Lower lobe of right lung (tissue), 2 donors: ENCODE measurements around the gene AUTS2. TPM values are rescaled to one million over a fixed set of nuclear protein-coding genes. Genes with fewer than 3 reads are reported as not detected.

Experiments used
- ATAC-seq, 2 donors: fragments of 200-7000 bp; cut with Tn5 transposase; one replicate each; pipeline ENCODE4 v1.9.1; 2020 to 2022; ENCODE audit warnings: mild to moderate bottlenecking in 2 of 2, moderate library complexity in 2 of 2
- DNase-seq: peaks from one replicate; pipeline ENCODE4 v3.0.0-alpha.2; 2020
- H3K27ac ChIP-seq: fragments of 200-600 bp; one replicate; pipeline ENCODE4 v1.8.0; 2022
- H3K27me3 ChIP-seq: fragments of 200-600 bp; one replicate; pipeline ENCODE4 v1.8.0; 2022; ENCODE audit warnings: low read depth
- H3K36me3 ChIP-seq: fragments of 200-600 bp; one replicate; pipeline ENCODE4 v1.8.0; 2022; ENCODE audit warnings: mild to moderate bottlenecking
- H3K4me1 ChIP-seq: fragments of 200-600 bp; one replicate; pipeline ENCODE4 v1.8.0; 2022
- H3K4me3 ChIP-seq: fragments of 200-600 bp; one replicate; pipeline ENCODE4 v1.8.0; 2022; ENCODE audit warnings: mild to moderate bottlenecking
- H3K9me3 ChIP-seq: fragments of 200-600 bp; one replicate; pipeline ENCODE4 v1.8.0; 2022
- intact Hi-C: fragments of 100-400 bp; cut with DNase I; formaldehyde crosslinking; loops from one replicate; pipeline ENCODE4 v1.11.0; 2022
- total RNA-seq: library from RNA; stranded (reverse); fragmentation: NEBNext Ultra II Directional; extraction: Animal tissue kit (Norgen Biotek cat#: 25700); gene quantifications from one replicate; pipeline ENCODE4 v1.2.1, GENCODE V29; 2021
- TF ChIP-seq, protein P1 (sequence below): fragments of 200-600 bp; IDR thresholded peaks from one replicate; pipeline ENCODE4 v1.8.0; 2022; ENCODE audit warnings: antibody characterized with exemption, mild to moderate bottlenecking
- donor health status: DM: no; HTN: yes; CAD: no; lungs with severe emphysema.

Gene AUTS2
- total RNA-seq, 1 donor from 2014 or later, result 45.7 TPM

DNA sequence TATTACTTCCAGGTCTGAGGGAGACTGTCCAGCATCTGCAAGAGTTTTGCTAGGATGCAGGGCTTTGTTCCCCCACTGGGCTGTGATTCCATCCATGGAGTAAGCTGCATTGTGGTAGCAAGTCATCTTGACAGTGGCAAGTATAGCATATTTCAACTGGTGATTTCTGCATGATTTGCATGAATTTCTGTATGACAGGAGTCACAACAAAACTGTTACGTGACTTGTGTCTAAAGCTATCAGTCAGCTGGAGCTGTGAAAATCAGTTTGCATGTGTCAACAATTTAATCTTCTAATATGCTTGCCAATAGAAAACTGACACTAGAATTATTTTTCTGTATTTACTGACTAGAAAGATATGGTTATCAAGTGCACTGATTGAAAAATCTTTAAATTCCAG, 344.3 kb downstream of the AUTS2 start:
- no peaks in the 10 kb centered on the region for H3K4me1 ChIP-seq
- no peaks in the 10 kb centered on the region for H3K27me3 ChIP-seq
- intact Hi-C loops, result no loop called here
- no peak overlapping the region for H3K27ac ChIP-seq
- H3K9me3 ChIP-seq, result no peaks in the 10 kb centered on the region
- DNase-seq, result no peak
- TF ChIP-seq, protein P1, sequence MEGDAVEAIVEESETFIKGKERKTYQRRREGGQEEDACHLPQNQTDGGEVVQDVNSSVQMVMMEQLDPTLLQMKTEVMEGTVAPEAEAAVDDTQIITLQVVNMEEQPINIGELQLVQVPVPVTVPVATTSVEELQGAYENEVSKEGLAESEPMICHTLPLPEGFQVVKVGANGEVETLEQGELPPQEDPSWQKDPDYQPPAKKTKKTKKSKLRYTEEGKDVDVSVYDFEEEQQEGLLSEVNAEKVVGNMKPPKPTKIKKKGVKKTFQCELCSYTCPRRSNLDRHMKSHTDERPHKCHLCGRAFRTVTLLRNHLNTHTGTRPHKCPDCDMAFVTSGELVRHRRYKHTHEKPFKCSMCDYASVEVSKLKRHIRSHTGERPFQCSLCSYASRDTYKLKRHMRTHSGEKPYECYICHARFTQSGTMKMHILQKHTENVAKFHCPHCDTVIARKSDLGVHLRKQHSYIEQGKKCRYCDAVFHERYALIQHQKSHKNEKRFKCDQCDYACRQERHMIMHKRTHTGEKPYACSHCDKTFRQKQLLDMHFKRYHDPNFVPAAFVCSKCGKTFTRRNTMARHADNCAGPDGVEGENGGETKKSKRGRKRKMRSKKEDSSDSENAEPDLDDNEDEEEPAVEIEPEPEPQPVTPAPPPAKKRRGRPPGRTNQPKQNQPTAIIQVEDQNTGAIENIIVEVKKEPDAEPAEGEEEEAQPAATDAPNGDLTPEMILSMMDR, result no peak
- ATAC-seq, result no peak
- no peaks in the 10 kb centered on the region for H3K36me3 ChIP-seq
- H3K4me3 ChIP-seq, result no peak overlapping the region

DNA sequence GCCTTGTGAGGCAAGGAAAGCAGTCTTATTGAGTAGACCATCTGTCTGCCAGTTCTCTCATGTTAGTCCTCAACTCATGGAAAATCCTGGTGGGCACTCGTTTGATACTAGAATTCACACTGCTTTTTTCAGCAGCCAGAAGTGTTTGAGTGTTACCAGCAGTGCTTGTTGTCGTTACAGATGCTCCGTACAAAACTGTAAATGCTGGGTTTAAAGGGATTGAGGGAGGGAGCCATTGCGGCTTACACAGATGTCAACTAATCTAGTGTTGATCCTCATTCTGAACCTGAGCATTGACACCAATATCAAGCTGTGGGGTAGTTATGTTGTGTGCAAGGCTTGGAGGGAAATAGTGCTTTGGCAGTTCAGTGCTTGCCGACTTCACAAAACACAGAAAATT, 348.6 kb downstream of the AUTS2 start:
- H3K4me1 ChIP-seq, result no peaks in the 10 kb centered on the region
- intact Hi-C loops, result no loop called here
- no peak overlapping the region for H3K27ac ChIP-seq
- ATAC-seq (no peak), DNase-seq (no peak)
- H3K36me3 ChIP-seq, result no peaks in the 10 kb centered on the region
- H3K4me3 ChIP-seq, result no peak overlapping the region
- H3K9me3 ChIP-seq, result no peaks in the 10 kb centered on the region
- no peaks in the 10 kb centered on the region for H3K27me3 ChIP-seq
- TF ChIP-seq, protein P1, result no peak

DNA sequence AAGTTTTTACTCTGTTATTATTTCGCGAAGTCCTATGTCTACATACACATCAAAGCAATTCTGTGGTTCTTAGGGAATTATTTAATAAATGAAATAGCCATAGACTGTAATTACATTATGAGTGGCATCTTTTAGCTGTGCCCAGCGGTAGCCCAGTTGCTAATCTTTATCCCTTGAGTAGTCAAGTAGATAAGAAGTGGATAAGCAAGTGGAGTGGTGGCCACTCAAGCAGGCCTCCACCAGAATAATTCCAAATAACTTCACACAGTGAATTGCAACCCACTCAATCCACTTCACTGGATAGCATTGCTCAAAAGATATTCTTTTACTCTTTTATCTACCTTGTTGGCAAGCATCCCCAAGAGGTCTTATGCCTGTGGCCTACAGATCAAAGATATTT, 349.7 kb downstream of the AUTS2 start:
- ATAC-seq (peak in 1 of 2 donors; percentile 57), DNase-seq (no peak)
- no peaks in the 10 kb centered on the region for H3K36me3 ChIP-seq
- no peaks in the 10 kb centered on the region for H3K4me1 ChIP-seq
- H3K4me3 ChIP-seq, result no peak overlapping the region
- no peak overlapping the region for H3K27ac ChIP-seq
- intact Hi-C loops, result no loop called here
- H3K27me3 ChIP-seq, result no peaks in the 10 kb centered on the region
- H3K9me3 ChIP-seq, result no peaks in the 10 kb centered on the region
- TF ChIP-seq, protein P1, result no peak

DNA sequence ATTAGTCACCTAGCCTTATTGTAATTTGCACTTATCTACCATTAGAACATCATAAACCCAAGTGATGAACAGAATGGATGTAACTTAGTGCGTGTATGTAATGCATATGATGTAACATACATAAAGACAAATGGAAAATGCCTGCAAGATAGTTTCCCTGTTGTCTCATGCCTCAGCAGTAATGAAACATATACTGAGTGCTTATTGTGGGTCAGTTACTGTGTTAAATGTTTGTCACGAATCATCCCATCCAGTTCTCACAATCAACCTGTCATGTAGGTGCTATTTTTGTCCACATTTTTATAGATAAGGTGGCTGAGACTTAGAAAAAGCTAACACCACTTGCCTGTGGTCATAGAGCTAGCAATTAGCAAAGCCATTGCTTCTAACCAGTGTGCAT, 350.8 kb downstream of the AUTS2 start:
- TF ChIP-seq, protein P1, result no peak
- intact Hi-C loops, result no loop called here

DNA sequence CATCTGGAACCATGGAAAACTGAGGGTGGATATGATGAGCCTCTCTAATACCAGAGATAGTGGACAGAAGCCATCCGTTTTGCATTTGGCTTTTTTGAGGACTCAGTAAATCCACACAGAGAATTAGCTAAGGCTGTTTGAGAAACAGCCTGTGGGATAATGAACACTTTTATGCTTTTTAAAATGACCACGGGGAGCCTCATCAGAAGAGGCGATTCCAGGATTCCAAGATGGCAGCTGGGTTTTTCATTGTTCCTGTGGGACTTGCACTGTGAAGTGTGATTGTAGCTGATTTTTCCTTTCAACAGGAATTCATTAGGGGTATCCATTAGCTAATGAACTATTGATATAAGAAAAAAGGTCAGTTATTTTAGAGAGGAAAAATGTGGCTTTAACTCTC, 353.2 kb downstream of the AUTS2 start:
- no peaks in the 10 kb centered on the region for H3K9me3 ChIP-seq
- no peaks in the 10 kb centered on the region for H3K36me3 ChIP-seq
- DNase-seq, result no peak
- no peak for ATAC-seq
- no peaks in the 10 kb centered on the region for H3K4me1 ChIP-seq
- intact Hi-C loops, result no loop called here
- no peaks in the 10 kb centered on the region for H3K27me3 ChIP-seq
- TF ChIP-seq, protein P1, result no peak
- no peak overlapping the region for H3K27ac ChIP-seq
- H3K4me3 ChIP-seq, result no peak overlapping the region

More for the DNA sequence above, 350.8 kb downstream of the AUTS2 start:
- Histone ChIP-seq H3K9me3 (no peaks in the 10 kb centered on the region), H3K27me3 (no peaks in the 10 kb centered on the region), H3K36me3 (no peaks in the 10 kb centered on the region), H3K4me1 (no peaks in the 10 kb centered on the region), H3K4me3 (no peak overlapping the region), H3K27ac (no peak overlapping the region)
- no peak for ATAC-seq
- DNase-seq, result no peak
